Fibroblast of villous mesenchyme (primary cell): ENCODE measurements around the gene SNCG. TPM values are rescaled to one million over a fixed set of nuclear protein-coding genes. Genes with fewer than 3 reads are reported as not detected.
"Not testable (repeated sequence)": the region's sequence is repeated elsewhere in the genome, so short reads cannot be mapped to it uniquely, and the experiment has no call there.

ENCODE experiments used
- DNase-seq: peaks from one replicate; pipeline ENCODE4 v3.0.0-alpha.2; 2010; ENCODE audit warnings: low read depth
- H3K4me3 ChIP-seq: 2 replicates; pipeline ENCODE4 v1.5.1; 2011; ENCODE audit warnings: low read depth, mild to moderate bottlenecking, low read length
- CTCF ChIP-seq: IDR thresholded peaks from 2 replicates; pipeline ENCODE4 v1.5.1; 2012; ENCODE audit warnings: low read depth, mild to moderate bottlenecking, low read length; ENCODE audit not compliant: insufficient read depth
- total RNA-seq: library from RNA; depleted of rRNA; stranded (reverse); fragments of >200 nt; gene quantifications from 2 replicates; pipeline ENCODE4 v1.2.3, GENCODE V29; 2012

The SNCG gene
- total RNA-seq, 1 donor = 3.5 TPM

- TF ChIP-seq CTCF = no peak
- no peak overlapping the region for H3K4me3 ChIP-seq
- DNase-seq = no peak
Measured at GRCh38 chr10:86944907-86945306, 13.5 kb upstream of the SNCG start.

GRCh38 chr10:86945361-86946212 is 12.8 kb upstream of the SNCG start:
- peak; percentile 36 for DNase-seq
- peak; percentile 44 for TF ChIP-seq CTCF
- H3K4me3 ChIP-seq = no peak overlapping the region

GRCh38 chr10:86946213-86947155 is 11.9 kb upstream of the SNCG start:
- TF ChIP-seq CTCF = no peak
- no peak for DNase-seq

GRCh38 chr10:86947806-86948205 is 10.6 kb upstream of the SNCG start:
- not testable (repeated sequence) for DNase-seq

More at GRCh38 chr10:86946213-86947155, 11.9 kb upstream of the SNCG start:
- H3K4me3 ChIP-seq = no peak overlapping the region

GRCh38 chr10:86950349-86950748 is 8.1 kb upstream of the SNCG start:
- DNase-seq = no peak

More at GRCh38 chr10:86947806-86948205, 10.6 kb upstream of the SNCG start:
- not testable (repeated sequence) for H3K4me3 ChIP-seq

GRCh38 chr10:86951184-86951761 is 7.1 kb upstream of the SNCG start:
- DNase-seq = no peak
- no peak for TF ChIP-seq CTCF
- H3K4me3 ChIP-seq = no peak overlapping the region

More at GRCh38 chr10:86950349-86950748, 8.1 kb upstream of the SNCG start:
- no peak overlapping the region for H3K4me3 ChIP-seq
- TF ChIP-seq CTCF = no peak
